Astrocyte of the cerebellum (primary cell): Measurements from ENCODE around the gene C1orf21.
"Not testable (repeated sequence)": the region's sequence is repeated elsewhere in the genome, so short reads cannot be mapped to it uniquely, and the experiment has no call there.

Source experiments
- DNase-seq: peaks from one replicate; pipeline ENCODE4 v3.0.0-alpha.2; 2011; ENCODE audit warnings: low read depth
- H3K4me3 ChIP-seq: 2 replicates; pipeline ENCODE4 v1.5.1; 2011; ENCODE audit warnings: mild to moderate bottlenecking, low read depth, low read length, moderate library complexity
- in situ Hi-C: cut with HindIII; loops from 2 replicates; pipeline ENCODE4 v1.10.0; 2017; ENCODE audit warnings: low sequenced_read_pairs
- TF ChIP-seq, protein P1 (sequence below): IDR thresholded peaks from 2 replicates; pipeline ENCODE4 v1.5.1; 2012; ENCODE audit warnings: low read length, low read depth, moderate library complexity, mild to moderate bottlenecking; ENCODE audit errors: missing control alignments

The C1orf21 gene

DNA sequence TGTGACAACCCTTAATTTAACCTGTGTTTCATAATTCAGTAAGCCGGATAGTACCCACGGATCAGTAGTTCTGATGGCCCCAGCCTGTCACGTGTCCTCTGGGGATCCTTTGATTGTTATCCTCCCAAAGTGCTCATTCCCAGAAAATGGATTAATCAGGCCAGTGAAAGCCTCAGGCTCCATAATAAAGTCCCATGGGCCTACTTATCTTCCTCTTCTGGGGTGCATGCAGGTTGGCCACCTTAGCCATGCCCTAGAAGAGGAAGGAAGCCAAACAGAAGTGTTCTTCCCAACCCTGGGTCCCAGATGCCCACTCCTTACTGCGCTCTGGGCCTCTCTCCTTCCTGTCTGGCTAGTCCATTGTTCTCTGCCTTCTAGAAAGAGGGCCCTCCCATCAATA is 221.8 kb downstream of the C1orf21 start:
- TF ChIP-seq, protein P1, sequence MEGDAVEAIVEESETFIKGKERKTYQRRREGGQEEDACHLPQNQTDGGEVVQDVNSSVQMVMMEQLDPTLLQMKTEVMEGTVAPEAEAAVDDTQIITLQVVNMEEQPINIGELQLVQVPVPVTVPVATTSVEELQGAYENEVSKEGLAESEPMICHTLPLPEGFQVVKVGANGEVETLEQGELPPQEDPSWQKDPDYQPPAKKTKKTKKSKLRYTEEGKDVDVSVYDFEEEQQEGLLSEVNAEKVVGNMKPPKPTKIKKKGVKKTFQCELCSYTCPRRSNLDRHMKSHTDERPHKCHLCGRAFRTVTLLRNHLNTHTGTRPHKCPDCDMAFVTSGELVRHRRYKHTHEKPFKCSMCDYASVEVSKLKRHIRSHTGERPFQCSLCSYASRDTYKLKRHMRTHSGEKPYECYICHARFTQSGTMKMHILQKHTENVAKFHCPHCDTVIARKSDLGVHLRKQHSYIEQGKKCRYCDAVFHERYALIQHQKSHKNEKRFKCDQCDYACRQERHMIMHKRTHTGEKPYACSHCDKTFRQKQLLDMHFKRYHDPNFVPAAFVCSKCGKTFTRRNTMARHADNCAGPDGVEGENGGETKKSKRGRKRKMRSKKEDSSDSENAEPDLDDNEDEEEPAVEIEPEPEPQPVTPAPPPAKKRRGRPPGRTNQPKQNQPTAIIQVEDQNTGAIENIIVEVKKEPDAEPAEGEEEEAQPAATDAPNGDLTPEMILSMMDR: no peak
- DNase-seq: no peak
- in situ Hi-C loops: no loop called here
- H3K4me3 ChIP-seq: no peak overlapping the region

DNA sequence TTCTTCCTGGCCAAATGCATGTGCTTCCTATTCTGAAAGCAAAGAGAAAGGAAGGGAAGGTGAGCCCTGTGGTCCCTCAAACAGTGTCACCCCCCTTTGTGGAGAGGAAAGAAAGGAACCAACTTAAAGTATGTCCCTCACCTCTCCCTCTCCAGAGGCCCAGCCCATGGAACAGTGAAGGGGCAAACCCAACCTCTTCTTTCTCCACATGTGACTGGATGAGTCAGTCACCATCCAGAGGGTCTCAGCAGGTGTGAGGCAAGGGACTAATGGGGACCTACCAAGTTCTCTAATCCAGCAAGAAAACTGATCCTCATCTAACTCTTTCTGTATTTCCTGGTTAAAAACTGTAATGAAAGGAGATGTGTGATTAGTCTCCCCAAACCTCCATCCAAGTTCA is 222.2 kb downstream of the C1orf21 start:
- H3K4me3 ChIP-seq: no peak overlapping the region
- in situ Hi-C loops: no loop called here
- TF ChIP-seq, protein P1: no peak
- DNase-seq: no peak

DNA sequence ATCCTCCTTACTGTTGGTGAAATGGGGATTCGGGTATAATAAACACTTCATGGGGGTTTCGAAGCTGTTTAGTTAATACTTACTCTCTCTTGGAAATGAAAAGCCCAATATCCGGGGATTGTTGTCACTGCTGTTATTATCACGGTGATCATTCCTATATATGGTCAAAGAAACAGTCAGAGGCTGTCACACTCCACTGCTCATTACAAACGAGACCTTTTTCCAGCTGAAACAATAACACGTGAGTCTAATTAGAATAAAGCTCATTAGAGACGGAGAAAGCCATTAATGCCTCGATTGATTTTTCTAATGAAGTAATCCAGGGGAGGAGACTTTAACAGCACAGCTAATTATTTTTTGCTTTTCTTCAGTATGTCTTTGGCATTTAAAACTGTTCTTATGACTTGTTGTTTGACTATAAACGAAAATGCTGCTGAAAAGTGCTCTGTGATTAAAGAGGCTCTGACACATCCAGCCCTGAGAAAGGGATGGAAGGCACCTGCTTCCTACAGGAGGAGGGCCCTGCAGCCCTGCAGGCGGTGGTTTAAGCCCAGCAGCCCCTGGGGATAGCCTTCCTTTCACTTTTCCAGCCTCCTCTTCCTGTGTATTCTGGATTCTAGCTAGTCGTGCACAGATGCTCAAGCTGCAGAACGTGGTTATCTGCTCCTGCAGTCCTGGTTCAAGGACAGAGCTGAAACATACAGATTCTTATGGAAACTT is 224.2 kb downstream of the C1orf21 start:
- in situ Hi-C loops: no loop called here
- TF ChIP-seq, protein P1: no peak
- no peak overlapping the region for H3K4me3 ChIP-seq
- DNase-seq: no peak

DNA sequence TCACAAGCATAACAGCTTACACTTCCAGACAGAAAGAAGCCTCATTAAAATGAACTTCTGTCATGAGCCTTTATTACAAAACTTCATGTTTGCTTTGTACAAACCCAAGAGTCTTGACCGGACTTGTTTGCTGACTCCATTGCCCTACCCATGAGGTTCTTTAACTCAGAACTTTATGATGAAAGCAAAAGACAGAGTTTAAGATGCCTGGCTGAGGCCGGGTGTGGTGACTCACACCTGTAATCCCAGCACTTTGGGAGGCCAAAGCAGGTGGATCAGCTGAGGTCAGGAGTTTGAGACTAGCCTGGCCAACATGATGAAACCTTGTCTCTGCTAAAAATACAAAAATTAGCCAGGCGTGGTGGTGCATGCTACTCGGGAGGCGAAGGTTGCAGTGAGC is 225.4 kb downstream of the C1orf21 start:
- in situ Hi-C loops, DNase-seq, H3K4me3 ChIP-seq: not testable (repeated sequence)

DNA sequence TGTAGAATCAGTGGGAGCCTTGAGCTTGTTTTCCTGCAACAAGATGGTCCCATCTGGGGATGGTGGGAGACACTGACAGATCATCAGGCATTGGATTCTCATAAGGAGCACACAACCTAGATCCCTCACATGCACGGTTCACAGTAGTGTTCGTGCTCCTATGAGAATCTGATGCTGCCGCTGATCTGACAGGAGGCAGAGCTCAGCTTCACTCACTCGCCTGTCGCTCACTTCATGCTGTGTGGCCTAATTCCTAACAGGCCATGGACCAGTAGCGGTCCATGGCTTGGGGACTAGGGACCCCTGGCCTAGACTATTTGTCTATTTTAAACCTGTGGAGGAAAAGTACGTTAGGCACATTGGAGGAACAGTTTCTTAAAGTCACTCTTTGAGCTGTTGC is 227.8 kb downstream of the C1orf21 start:
- DNase-seq: no peak
- TF ChIP-seq, protein P1: no peak
- in situ Hi-C loops: no loop called here

DNA sequence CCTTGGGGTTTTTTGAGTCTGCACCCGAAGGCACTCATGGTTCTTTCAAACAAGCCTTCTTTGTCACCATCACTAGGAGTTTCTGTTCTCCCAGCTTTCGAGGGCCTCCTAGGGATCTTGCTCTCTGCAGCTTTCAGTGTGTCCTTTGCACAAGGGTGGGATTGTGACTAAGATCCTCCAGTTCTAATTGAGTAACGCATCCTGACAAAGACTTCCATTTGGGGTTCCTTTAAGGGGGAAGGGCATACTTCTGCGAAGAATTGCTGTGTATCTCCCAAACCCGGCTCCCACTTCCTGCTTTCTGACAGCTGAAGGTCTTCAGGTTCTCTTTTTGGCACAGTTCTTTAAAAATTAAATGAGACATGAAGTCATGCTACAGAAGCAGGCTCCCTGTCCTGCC is 228.5 kb downstream of the C1orf21 start:
- DNase-seq: no peak

More for the DNA sequence above, 227.8 kb downstream of the C1orf21 start:
- no peak overlapping the region for H3K4me3 ChIP-seq

DNA sequence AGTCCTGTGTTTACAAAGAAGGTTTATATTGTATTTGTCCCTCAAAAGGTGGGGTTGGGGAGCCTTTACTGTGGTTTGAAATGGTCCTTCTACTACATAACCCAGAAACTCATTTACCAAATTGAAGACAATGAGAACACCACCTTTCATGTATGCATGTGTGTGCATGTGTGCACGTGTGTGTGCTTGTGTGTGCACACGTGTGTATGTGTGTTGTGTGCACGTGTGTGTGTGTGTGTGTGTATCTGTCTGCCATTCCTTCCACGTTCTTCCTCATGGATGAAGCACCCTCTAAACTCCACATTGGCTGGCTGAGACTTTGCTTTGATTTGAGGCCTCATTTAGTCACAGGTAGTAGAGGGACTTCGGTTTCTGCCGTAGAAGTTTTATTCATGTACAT is 229.7 kb downstream of the C1orf21 start:
- in situ Hi-C loops: no loop called here
- TF ChIP-seq, protein P1: no peak
- no peak for DNase-seq
- H3K4me3 ChIP-seq: no peak overlapping the region

More for the DNA sequence above, 228.5 kb downstream of the C1orf21 start:
- no peak overlapping the region for H3K4me3 ChIP-seq
- in situ Hi-C loops: no loop called here
- TF ChIP-seq, protein P1: no peak
